Measurements from ENCODE around the gene GRM7.

GRM7 gene

DNA sequence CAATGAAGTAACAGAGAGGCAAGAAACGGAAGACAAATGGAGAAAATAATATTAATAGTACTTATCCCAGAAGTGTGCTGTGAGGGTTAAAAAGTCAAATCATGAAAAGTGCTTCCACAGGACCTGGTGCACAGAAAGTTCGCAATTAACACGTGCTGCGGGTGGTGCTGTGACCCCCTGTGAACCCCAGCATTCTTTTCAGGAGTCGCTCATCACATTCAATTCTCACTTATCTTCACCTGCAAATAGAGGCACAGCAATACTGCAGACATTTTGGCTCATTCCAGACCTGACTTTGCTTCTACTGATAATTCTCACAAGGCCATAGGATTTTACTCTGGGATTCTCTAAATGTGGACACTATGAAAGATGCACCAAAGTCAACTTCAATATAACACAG, 584.4 kb downstream of the GRM7 start:
- Histone ChIP-seq H4K20me1 (ENCODE audit: insufficient read depth, low read length) (no peaks in the 10 kb centered on the region), H3K27me3 (ENCODE audit: low read depth, low read length) (no peaks in the 10 kb centered on the region), H2AFZ (ENCODE audit: low read depth, low read length) (no peak overlapping the region), H3K36me3 (replicated peaks; ENCODE audit: low read depth, low read length) (no peaks in the 10 kb centered on the region), H3K79me2 (ENCODE audit: low read length) (no peaks in the 10 kb centered on the region), H3K4me1 (ENCODE audit: low read length) (peaks cover 8% of the 10 kb centered on the region), H3K4me2 (ENCODE audit: low read length) (no peak overlapping the region), H3K9me3 (ENCODE audit: insufficient read depth, low read length) (no peaks in the 10 kb centered on the region), H3K4me3 (ENCODE audit: low read length) (no peak overlapping the region), H3K27ac (ENCODE audit: low read length) (no peak overlapping the region), H3K9ac (ENCODE audit: low read length) (no peak overlapping the region)
- TF ChIP-seq EZH2phosphoT487 (IDR thresholded peaks at IDR 0.05; ENCODE audit: low read depth), result no peak
- TF ChIP-seq, protein P1, sequence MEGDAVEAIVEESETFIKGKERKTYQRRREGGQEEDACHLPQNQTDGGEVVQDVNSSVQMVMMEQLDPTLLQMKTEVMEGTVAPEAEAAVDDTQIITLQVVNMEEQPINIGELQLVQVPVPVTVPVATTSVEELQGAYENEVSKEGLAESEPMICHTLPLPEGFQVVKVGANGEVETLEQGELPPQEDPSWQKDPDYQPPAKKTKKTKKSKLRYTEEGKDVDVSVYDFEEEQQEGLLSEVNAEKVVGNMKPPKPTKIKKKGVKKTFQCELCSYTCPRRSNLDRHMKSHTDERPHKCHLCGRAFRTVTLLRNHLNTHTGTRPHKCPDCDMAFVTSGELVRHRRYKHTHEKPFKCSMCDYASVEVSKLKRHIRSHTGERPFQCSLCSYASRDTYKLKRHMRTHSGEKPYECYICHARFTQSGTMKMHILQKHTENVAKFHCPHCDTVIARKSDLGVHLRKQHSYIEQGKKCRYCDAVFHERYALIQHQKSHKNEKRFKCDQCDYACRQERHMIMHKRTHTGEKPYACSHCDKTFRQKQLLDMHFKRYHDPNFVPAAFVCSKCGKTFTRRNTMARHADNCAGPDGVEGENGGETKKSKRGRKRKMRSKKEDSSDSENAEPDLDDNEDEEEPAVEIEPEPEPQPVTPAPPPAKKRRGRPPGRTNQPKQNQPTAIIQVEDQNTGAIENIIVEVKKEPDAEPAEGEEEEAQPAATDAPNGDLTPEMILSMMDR (IDR thresholded peaks at IDR 0.05; ENCODE audit: low read depth, low read length), result no peak

DNA sequence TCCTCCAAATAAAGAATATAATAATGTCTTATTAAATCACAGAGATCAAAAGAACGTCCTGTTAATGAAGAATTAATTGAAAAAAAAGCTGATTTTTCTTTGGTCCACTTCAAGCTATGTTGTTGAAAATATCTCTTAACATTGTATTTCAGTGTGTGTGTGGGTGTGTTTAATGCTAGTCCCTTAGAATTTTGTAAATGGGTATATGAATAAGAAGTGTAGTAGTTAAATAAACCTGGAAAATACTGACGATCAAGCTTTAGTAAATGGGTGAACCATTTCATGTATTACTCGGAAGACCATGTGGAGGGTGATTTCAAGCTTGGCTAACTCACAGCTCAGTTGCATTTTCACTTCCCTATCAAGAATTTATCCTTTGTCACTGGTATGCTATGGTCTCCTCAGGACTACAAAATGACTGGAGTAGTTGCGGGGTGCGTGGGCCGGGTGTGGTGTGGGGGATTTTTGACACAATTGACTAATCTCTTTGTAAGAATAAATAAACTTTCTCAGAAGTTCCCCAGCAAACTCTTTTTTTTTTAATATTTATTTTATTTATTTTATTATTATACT, 586.4 kb downstream of the GRM7 start:
- Histone ChIP-seq H3K27me3 (ENCODE audit: low read depth, low read length) (no peaks in the 10 kb centered on the region), H3K79me2 (ENCODE audit: low read length) (no peaks in the 10 kb centered on the region), H3K4me2 (ENCODE audit: low read length) (peak overlapping the region; percentile 48), H3K9me3 (ENCODE audit: insufficient read depth, low read length) (no peaks in the 10 kb centered on the region), H3K4me3 (ENCODE audit: low read length) (peak overlapping the region; percentile 34; the same call in 1 of the 2 replicates), H3K9ac (ENCODE audit: low read length) (no peak overlapping the region), H3K4me1 (ENCODE audit: low read length) (peaks cover 8% of the 10 kb centered on the region), H2AFZ (ENCODE audit: low read depth, low read length) (no peak overlapping the region), H4K20me1 (ENCODE audit: insufficient read depth, low read length) (no peaks in the 10 kb centered on the region), H3K27ac (ENCODE audit: low read length) (no peak overlapping the region), H3K36me3 (replicated peaks; ENCODE audit: low read depth, low read length) (no peaks in the 10 kb centered on the region)
- TF ChIP-seq, protein P1 (IDR thresholded peaks at IDR 0.05; ENCODE audit: low read depth, low read length), result no peak
- TF ChIP-seq EZH2phosphoT487 (IDR thresholded peaks at IDR 0.05; ENCODE audit: low read depth), result no peak

DNA sequence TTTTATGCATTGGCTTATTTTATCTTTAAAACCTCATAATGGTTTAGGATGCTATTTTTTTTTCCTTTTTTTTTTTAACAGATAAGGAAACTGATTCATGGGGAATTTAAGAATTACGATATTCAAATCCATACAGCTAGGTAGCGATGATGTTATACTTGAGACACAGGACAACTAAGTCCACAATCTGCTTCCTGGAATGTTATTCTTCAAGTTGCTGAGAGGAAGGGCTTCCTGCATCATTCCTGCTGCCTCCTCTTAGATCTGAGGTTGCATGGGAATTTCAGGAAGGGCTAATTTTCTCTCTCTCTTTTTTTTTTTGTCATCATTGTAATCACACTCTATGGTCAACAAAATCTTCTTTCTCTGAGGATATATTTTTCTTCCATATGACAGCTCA, 595.5 kb downstream of the GRM7 start:
- no peak overlapping the region for H3K4me2 ChIP-seq (ENCODE audit: low read length)
- H3K4me1 ChIP-seq (ENCODE audit: low read length), result peaks cover 12% of the 10 kb centered on the region
- H3K9ac ChIP-seq (ENCODE audit: low read length), result no peak overlapping the region
- H3K27ac ChIP-seq (ENCODE audit: low read length), result no peak overlapping the region
- H3K27me3 ChIP-seq (ENCODE audit: low read depth, low read length), result 0 out of 2 replicates have a peak, but pooled peaks cover 2% of the 10 kb centered on the region
- no peaks in the 10 kb centered on the region for H3K9me3 ChIP-seq (ENCODE audit: insufficient read depth, low read length)
- no peaks in the 10 kb centered on the region for H3K79me2 ChIP-seq (ENCODE audit: low read length)
- no peak overlapping the region for H3K4me3 ChIP-seq (ENCODE audit: low read length)
- H4K20me1 ChIP-seq (ENCODE audit: insufficient read depth, low read length), result no peaks in the 10 kb centered on the region
- H2AFZ ChIP-seq (ENCODE audit: low read depth, low read length), result no peak overlapping the region
- no peaks in the 10 kb centered on the region for H3K36me3 ChIP-seq (replicated peaks; ENCODE audit: low read depth, low read length)
- TF ChIP-seq, protein P1 (IDR thresholded peaks at IDR 0.05; ENCODE audit: low read depth, low read length), result no peak
- no peak for TF ChIP-seq EZH2phosphoT487 (IDR thresholded peaks at IDR 0.05; ENCODE audit: low read depth)

DNA sequence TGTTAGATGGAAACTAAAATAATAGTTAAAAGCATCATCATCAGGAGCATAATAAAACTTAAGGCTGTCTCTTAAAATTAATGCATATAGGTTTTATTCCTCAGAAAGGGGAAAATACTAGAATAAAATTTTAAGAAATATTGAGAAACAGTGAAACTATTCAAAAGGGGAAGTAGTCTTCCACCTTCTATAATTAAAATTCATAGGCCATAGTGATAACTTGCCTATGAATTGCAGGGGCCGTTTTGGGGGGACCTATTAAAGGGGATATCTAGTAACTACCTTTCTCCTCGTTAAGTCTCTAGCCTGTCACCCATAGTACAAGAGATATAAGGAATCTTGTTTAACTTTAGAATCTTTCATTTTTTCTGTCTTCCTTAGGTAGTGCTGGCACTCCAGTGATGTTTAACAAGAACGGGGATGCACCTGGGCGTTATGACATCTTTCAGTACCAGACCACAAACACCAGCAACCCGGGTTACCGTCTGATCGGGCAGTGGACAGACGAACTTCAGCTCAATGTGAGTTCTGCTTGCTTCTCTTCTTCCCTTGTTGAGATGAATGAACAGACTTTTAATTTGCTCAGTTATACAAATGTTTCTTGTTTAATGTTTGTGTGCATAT, 600.4 kb downstream of the GRM7 start:
- no peaks in the 10 kb centered on the region for H3K79me2 ChIP-seq (ENCODE audit: low read length)
- no peak overlapping the region for H3K27ac ChIP-seq (ENCODE audit: low read length)
- peaks cover 20% of the 10 kb centered on the region for H3K4me1 ChIP-seq (ENCODE audit: low read length)
- H4K20me1 ChIP-seq (ENCODE audit: insufficient read depth, low read length), result no peaks in the 10 kb centered on the region
- no peak overlapping the region for H2AFZ ChIP-seq (ENCODE audit: low read depth, low read length)
- H3K36me3 ChIP-seq (replicated peaks; ENCODE audit: low read depth, low read length), result no peaks in the 10 kb centered on the region
- peak overlapping the region; percentile 40 for H3K4me3 ChIP-seq (ENCODE audit: low read length)
- H3K4me2 ChIP-seq (ENCODE audit: low read length), result peak overlapping the region; percentile 60
- no peaks in the 10 kb centered on the region for H3K9me3 ChIP-seq (ENCODE audit: insufficient read depth, low read length)
- TF ChIP-seq, protein P1 (IDR thresholded peaks at IDR 0.05; ENCODE audit: low read depth, low read length), result no peak
- no peak for TF ChIP-seq EZH2phosphoT487 (IDR thresholded peaks at IDR 0.05; ENCODE audit: low read depth)
- peaks cover 9% of the 10 kb centered on the region; the same call in 1 of the 2 replicates for H3K27me3 ChIP-seq (ENCODE audit: low read depth, low read length)
- no peak overlapping the region for H3K9ac ChIP-seq (ENCODE audit: low read length)
